Measurements from ENCODE around the gene HDAC6.

HDAC6 gene

GRCh38 chrX:48789366-48790220 lies 12.3 kb upstream of the HDAC6 start:
- Histone ChIP-seq H3K27ac (ENCODE audit: low read depth, low read length) (no peak overlapping the region), H3K27me3 (ENCODE audit: insufficient read depth, low read length) (peaks cover 10% of the 10 kb centered on the region; the same call in 1 of the 2 replicates)

GRCh38 chrX:48790477-48790876 lies 11.4 kb upstream of the HDAC6 start:
- Histone ChIP-seq H3K4me3 (ENCODE audit: low read depth, low read length) (no peak overlapping the region), H3K79me2 (ENCODE audit: control insufficient read depth, insufficient read depth, low read length, unreplicated experiment) (no peaks in the 10 kb centered on the region)

More at GRCh38 chrX:48789366-48790220, 12.3 kb upstream of the HDAC6 start:
- Histone ChIP-seq H3K79me2 (ENCODE audit: control insufficient read depth, insufficient read depth, low read length, unreplicated experiment) (no peaks in the 10 kb centered on the region), H3K4me1 (ENCODE audit: control insufficient read depth, insufficient read depth, low read length, unreplicated experiment) (no peaks in the 10 kb centered on the region), H3K36me3 (ENCODE audit: insufficient read depth, low read length) (no peaks in the 10 kb centered on the region), H2AFZ (ENCODE audit: low read length, unreplicated experiment) (no peak overlapping the region), H3K4me3 (ENCODE audit: low read depth, low read length) (no peak overlapping the region)

GRCh38 chrX:48791063-48791820 lies 10.6 kb upstream of the HDAC6 start:
- H3K27ac ChIP-seq (ENCODE audit: low read depth, low read length): no peak overlapping the region
- H3K4me1 ChIP-seq (ENCODE audit: control insufficient read depth, insufficient read depth, low read length, unreplicated experiment): peaks cover 8% of the 10 kb centered on the region
- H3K79me2 ChIP-seq (ENCODE audit: control insufficient read depth, insufficient read depth, low read length, unreplicated experiment): no peaks in the 10 kb centered on the region
- H3K4me3 ChIP-seq (ENCODE audit: low read depth, low read length): no peak overlapping the region
- H3K36me3 ChIP-seq (ENCODE audit: insufficient read depth, low read length): no peaks in the 10 kb centered on the region
- H3K27me3 ChIP-seq (ENCODE audit: insufficient read depth, low read length): peaks cover 10% of the 10 kb centered on the region; the same call in 1 of the 2 replicates
- H2AFZ ChIP-seq (ENCODE audit: low read length, unreplicated experiment): no peak overlapping the region

More at GRCh38 chrX:48790477-48790876, 11.4 kb upstream of the HDAC6 start:
- Histone ChIP-seq H3K27me3 (ENCODE audit: insufficient read depth, low read length) (peaks cover 10% of the 10 kb centered on the region; the same call in 1 of the 2 replicates), H3K27ac (ENCODE audit: low read depth, low read length) (no peak overlapping the region), H2AFZ (ENCODE audit: low read length, unreplicated experiment) (no peak overlapping the region), H3K36me3 (ENCODE audit: insufficient read depth, low read length) (no peaks in the 10 kb centered on the region), H3K4me1 (ENCODE audit: control insufficient read depth, insufficient read depth, low read length, unreplicated experiment) (peaks cover 6% of the 10 kb centered on the region)

GRCh38 chrX:48792219-48792618 lies 9.6 kb upstream of the HDAC6 start:
- no peaks in the 10 kb centered on the region for H3K79me2 ChIP-seq (ENCODE audit: control insufficient read depth, insufficient read depth, low read length, unreplicated experiment)
- H3K4me3 ChIP-seq (ENCODE audit: low read depth, low read length): no peak overlapping the region
- H3K36me3 ChIP-seq (ENCODE audit: insufficient read depth, low read length): no peaks in the 10 kb centered on the region
- H3K27me3 ChIP-seq (ENCODE audit: insufficient read depth, low read length): peaks cover 3% of the 10 kb centered on the region; the same call in 1 of the 2 replicates
- H3K27ac ChIP-seq (ENCODE audit: low read depth, low read length): no peak overlapping the region
- peaks cover 8% of the 10 kb centered on the region for H3K4me1 ChIP-seq (ENCODE audit: control insufficient read depth, insufficient read depth, low read length, unreplicated experiment)
- H2AFZ ChIP-seq (ENCODE audit: low read length, unreplicated experiment): no peak overlapping the region

- Histone ChIP-seq H3K4me3 (ENCODE audit: low read depth, low read length) (no peak overlapping the region), H2AFZ (ENCODE audit: low read length, unreplicated experiment) (no peak overlapping the region), H3K4me1 (ENCODE audit: control insufficient read depth, insufficient read depth, low read length, unreplicated experiment) (peaks cover 8% of the 10 kb centered on the region), H3K27me3 (ENCODE audit: insufficient read depth, low read length) (no peaks in the 10 kb centered on the region), H3K36me3 (ENCODE audit: insufficient read depth, low read length) (no peaks in the 10 kb centered on the region), H3K27ac (ENCODE audit: low read depth, low read length) (no peak overlapping the region), H3K79me2 (ENCODE audit: control insufficient read depth, insufficient read depth, low read length, unreplicated experiment) (no peaks in the 10 kb centered on the region)
These were observed 7.9 kb upstream of the HDAC6 start for GRCh38 chrX:48793935-48794334.

GRCh38 chrX:48794340-48794910 lies 7.4 kb upstream of the HDAC6 start:
- Histone ChIP-seq H3K27ac (ENCODE audit: low read depth, low read length) (no peak overlapping the region), H3K79me2 (ENCODE audit: control insufficient read depth, insufficient read depth, low read length, unreplicated experiment) (no peaks in the 10 kb centered on the region), H3K4me1 (ENCODE audit: control insufficient read depth, insufficient read depth, low read length, unreplicated experiment) (peaks cover 8% of the 10 kb centered on the region), H3K36me3 (ENCODE audit: insufficient read depth, low read length) (no peaks in the 10 kb centered on the region), H3K4me3 (ENCODE audit: low read depth, low read length) (no peak overlapping the region), H3K27me3 (ENCODE audit: insufficient read depth, low read length) (no peaks in the 10 kb centered on the region), H2AFZ (ENCODE audit: low read length, unreplicated experiment) (no peak overlapping the region)

GRCh38 chrX:48794911-48795515 lies 6.9 kb upstream of the HDAC6 start:
- H3K4me3 ChIP-seq (ENCODE audit: low read depth, low read length): no peak overlapping the region
- H3K36me3 ChIP-seq (ENCODE audit: insufficient read depth, low read length): no peaks in the 10 kb centered on the region
- no peak overlapping the region for H2AFZ ChIP-seq (ENCODE audit: low read length, unreplicated experiment)
- H3K4me1 ChIP-seq (ENCODE audit: control insufficient read depth, insufficient read depth, low read length, unreplicated experiment): peaks cover 8% of the 10 kb centered on the region
- H3K27me3 ChIP-seq (ENCODE audit: insufficient read depth, low read length): no peaks in the 10 kb centered on the region
- no peak overlapping the region for H3K27ac ChIP-seq (ENCODE audit: low read depth, low read length)
- H3K79me2 ChIP-seq (ENCODE audit: control insufficient read depth, insufficient read depth, low read length, unreplicated experiment): no peaks in the 10 kb centered on the region

GRCh38 chrX:48798318-48798717 lies 3.5 kb upstream of the HDAC6 start:
- H3K4me1 ChIP-seq (ENCODE audit: control insufficient read depth, insufficient read depth, low read length, unreplicated experiment): peaks cover 15% of the 10 kb centered on the region
- no peak overlapping the region for H2AFZ ChIP-seq (ENCODE audit: low read length, unreplicated experiment)
- no peaks in the 10 kb centered on the region for H3K27me3 ChIP-seq (ENCODE audit: insufficient read depth, low read length)

GRCh38 chrX:48800574-48801279 lies 1.1 kb upstream of the HDAC6 start:
- Histone ChIP-seq H3K4me3 (ENCODE audit: low read depth, low read length) (peak overlapping the region; percentile 92), H3K4me1 (ENCODE audit: control insufficient read depth, insufficient read depth, low read length, unreplicated experiment) (peaks cover 7% of the 10 kb centered on the region), H3K79me2 (ENCODE audit: control insufficient read depth, insufficient read depth, low read length, unreplicated experiment) (no peaks in the 10 kb centered on the region), H2AFZ (ENCODE audit: low read length, unreplicated experiment) (peak overlapping the region; percentile 91), H3K36me3 (ENCODE audit: insufficient read depth, low read length) (no peaks in the 10 kb centered on the region), H3K27me3 (ENCODE audit: insufficient read depth, low read length) (no peaks in the 10 kb centered on the region), H3K27ac (ENCODE audit: low read depth, low read length) (peak overlapping the region; percentile 93)

More at GRCh38 chrX:48798318-48798717, 3.5 kb upstream of the HDAC6 start:
- H3K27ac ChIP-seq (ENCODE audit: low read depth, low read length): no peak overlapping the region
- H3K36me3 ChIP-seq (ENCODE audit: insufficient read depth, low read length): no peaks in the 10 kb centered on the region
- H3K4me3 ChIP-seq (ENCODE audit: low read depth, low read length): no peak overlapping the region
- no peaks in the 10 kb centered on the region for H3K79me2 ChIP-seq (ENCODE audit: control insufficient read depth, insufficient read depth, low read length, unreplicated experiment)

All from ACC112 (cell line).